ENCODE results near the gene CAVIN3. TPM values are rescaled to one million over a fixed set of nuclear protein-coding genes. Genes with fewer than 3 reads are reported as not detected.
A peak's percentile ranks its signal among the peaks of the same experiment; 100 is the strongest.

Gene CAVIN3
- total RNA-seq, 1 experiment from 2014 or later, result not detected

- Histone ChIP-seq H3K4me1 (ENCODE audit: low read length) (no peaks in the 10 kb centered on the region), H3K36me3 (ENCODE audit: insufficient read depth, low read length) (no peaks in the 10 kb centered on the region), H3K27me3 (ENCODE audit: low read length) (no peaks in the 10 kb centered on the region), H2AFZ (ENCODE audit: low read length) (no peak overlapping the region), H3K9me2 (replicated peaks; ENCODE audit: insufficient read depth, low read length) (no peaks in the 10 kb centered on the region), H4K20me1 (ENCODE audit: insufficient read depth, low read depth, low read length) (no peaks in the 10 kb centered on the region), H3K4me3 (ENCODE audit: low read length) (no peak overlapping the region), H3K4me2 (ENCODE audit: low read depth, low read length, poor library complexity, severe bottlenecking) (no peak overlapping the region), H3K9ac (ENCODE audit: low read length) (no peak overlapping the region), H3K79me2 (ENCODE audit: low read length) (no peaks in the 10 kb centered on the region), H3K9me3 (ENCODE audit: low read length) (no peaks in the 10 kb centered on the region), H3K27ac (ENCODE audit: low read length) (no peak overlapping the region)
- DNase-seq, result no peak
These were observed 444 bp downstream of the CAVIN3 start for GRCh38 chr11:6319704-6320410.

GRCh38 chr11:6319001-6319703 is 1.1 kb downstream of the CAVIN3 start:
- H2AFZ ChIP-seq (ENCODE audit: low read length), result no peak overlapping the region
- H3K27me3 ChIP-seq (ENCODE audit: low read length), result no peaks in the 10 kb centered on the region
- H3K9me3 ChIP-seq (ENCODE audit: low read length), result no peaks in the 10 kb centered on the region
- H3K9ac ChIP-seq (ENCODE audit: low read length), result no peak overlapping the region
- no peaks in the 10 kb centered on the region for H3K79me2 ChIP-seq (ENCODE audit: low read length)
- no peak overlapping the region for H3K4me3 ChIP-seq (ENCODE audit: low read length)
- no peaks in the 10 kb centered on the region for H3K36me3 ChIP-seq (ENCODE audit: insufficient read depth, low read length)
- no peaks in the 10 kb centered on the region for H4K20me1 ChIP-seq (ENCODE audit: insufficient read depth, low read depth, low read length)
- no peaks in the 10 kb centered on the region for H3K9me2 ChIP-seq (replicated peaks; ENCODE audit: insufficient read depth, low read length)
- H3K4me1 ChIP-seq (ENCODE audit: low read length), result no peaks in the 10 kb centered on the region
- no peak overlapping the region for H3K4me2 ChIP-seq (ENCODE audit: low read depth, low read length, poor library complexity, severe bottlenecking)
- H3K27ac ChIP-seq (ENCODE audit: low read length), result no peak overlapping the region
- DNase-seq, result no peak

- no peak overlapping the region for H3K27ac ChIP-seq (ENCODE audit: low read length)
- H3K9me2 ChIP-seq (replicated peaks; ENCODE audit: insufficient read depth, low read length), result no peaks in the 10 kb centered on the region
- H3K4me1 ChIP-seq (ENCODE audit: low read length), result no peaks in the 10 kb centered on the region
- no peak overlapping the region for H3K4me2 ChIP-seq (ENCODE audit: low read depth, low read length, poor library complexity, severe bottlenecking)
- H3K79me2 ChIP-seq (ENCODE audit: low read length), result no peaks in the 10 kb centered on the region
- no peaks in the 10 kb centered on the region for H3K9me3 ChIP-seq (ENCODE audit: low read length)
- H4K20me1 ChIP-seq (ENCODE audit: insufficient read depth, low read depth, low read length), result no peaks in the 10 kb centered on the region
- H3K4me3 ChIP-seq (ENCODE audit: low read length), result no peak overlapping the region
- no peaks in the 10 kb centered on the region for H3K27me3 ChIP-seq (ENCODE audit: low read length)
- H3K9ac ChIP-seq (ENCODE audit: low read length), result no peak overlapping the region
- no peaks in the 10 kb centered on the region for H3K36me3 ChIP-seq (ENCODE audit: insufficient read depth, low read length)
- no peak overlapping the region for H2AFZ ChIP-seq (ENCODE audit: low read length)
- no peak for DNase-seq
These were observed 2.1 kb downstream of the CAVIN3 start for GRCh38 chr11:6318204-6318603.

- Histone ChIP-seq H3K4me1 (ENCODE audit: low read length) (no peaks in the 10 kb centered on the region), H3K4me2 (ENCODE audit: low read depth, low read length, poor library complexity, severe bottlenecking) (no peak overlapping the region), H3K9me2 (replicated peaks; ENCODE audit: insufficient read depth, low read length) (no peaks in the 10 kb centered on the region), H2AFZ (ENCODE audit: low read length) (no peak overlapping the region), H3K9me3 (ENCODE audit: low read length) (no peaks in the 10 kb centered on the region), H4K20me1 (ENCODE audit: insufficient read depth, low read depth, low read length) (no peaks in the 10 kb centered on the region), H3K9ac (ENCODE audit: low read length) (no peak overlapping the region), H3K27me3 (ENCODE audit: low read length) (no peaks in the 10 kb centered on the region), H3K36me3 (ENCODE audit: insufficient read depth, low read length) (no peaks in the 10 kb centered on the region), H3K4me3 (ENCODE audit: low read length) (no peak overlapping the region), H3K79me2 (ENCODE audit: low read length) (no peaks in the 10 kb centered on the region), H3K27ac (ENCODE audit: low read length) (no peak overlapping the region)
- DNase-seq, result peak; percentile 77
These were observed 4.4 kb downstream of the CAVIN3 start for GRCh38 chr11:6315811-6316425.

- Histone ChIP-seq H3K4me3 (ENCODE audit: low read length) (no peak overlapping the region), H3K36me3 (ENCODE audit: insufficient read depth, low read length) (no peaks in the 10 kb centered on the region), H3K4me1 (ENCODE audit: low read length) (no peaks in the 10 kb centered on the region), H3K9me3 (ENCODE audit: low read length) (no peaks in the 10 kb centered on the region), H3K9ac (ENCODE audit: low read length) (no peak overlapping the region), H3K9me2 (replicated peaks; ENCODE audit: insufficient read depth, low read length) (no peaks in the 10 kb centered on the region), H3K27ac (ENCODE audit: low read length) (no peak overlapping the region), H4K20me1 (ENCODE audit: insufficient read depth, low read depth, low read length) (no peaks in the 10 kb centered on the region), H3K79me2 (ENCODE audit: low read length) (no peaks in the 10 kb centered on the region), H3K27me3 (ENCODE audit: low read length) (no peaks in the 10 kb centered on the region), H2AFZ (ENCODE audit: low read length) (no peak overlapping the region), H3K4me2 (ENCODE audit: low read depth, low read length, poor library complexity, severe bottlenecking) (no peak overlapping the region)
- no peak for DNase-seq
These were observed 8.2 kb downstream of the CAVIN3 start for GRCh38 chr11:6312106-6312505.

- Histone ChIP-seq H3K79me2 (ENCODE audit: low read length) (no peaks in the 10 kb centered on the region), H3K9ac (ENCODE audit: low read length) (no peak overlapping the region), H3K27me3 (ENCODE audit: low read length) (no peaks in the 10 kb centered on the region), H3K9me2 (replicated peaks; ENCODE audit: insufficient read depth, low read length) (no peaks in the 10 kb centered on the region), H3K36me3 (ENCODE audit: insufficient read depth, low read length) (no peaks in the 10 kb centered on the region), H4K20me1 (ENCODE audit: insufficient read depth, low read depth, low read length) (no peaks in the 10 kb centered on the region), H3K4me1 (ENCODE audit: low read length) (no peaks in the 10 kb centered on the region), H3K9me3 (ENCODE audit: low read length) (no peaks in the 10 kb centered on the region), H3K4me2 (ENCODE audit: low read depth, low read length, poor library complexity, severe bottlenecking) (no peak overlapping the region), H3K27ac (ENCODE audit: low read length) (no peak overlapping the region), H3K4me3 (ENCODE audit: low read length) (no peak overlapping the region), H2AFZ (ENCODE audit: low read length) (no peak overlapping the region)
- no peak for DNase-seq
These were observed 12.4 kb downstream of the CAVIN3 start for GRCh38 chr11:6307876-6308275.

- Histone ChIP-seq H3K79me2 (ENCODE audit: low read length) (no peaks in the 10 kb centered on the region), H3K4me3 (ENCODE audit: low read length) (no peak overlapping the region), H3K36me3 (ENCODE audit: insufficient read depth, low read length) (no peaks in the 10 kb centered on the region), H3K9me2 (replicated peaks; ENCODE audit: insufficient read depth, low read length) (no peaks in the 10 kb centered on the region), H3K27me3 (ENCODE audit: low read length) (no peaks in the 10 kb centered on the region), H3K27ac (ENCODE audit: low read length) (no peak overlapping the region), H3K9me3 (ENCODE audit: low read length) (no peaks in the 10 kb centered on the region), H3K4me1 (ENCODE audit: low read length) (no peaks in the 10 kb centered on the region), H3K9ac (ENCODE audit: low read length) (no peak overlapping the region), H3K4me2 (ENCODE audit: low read depth, low read length, poor library complexity, severe bottlenecking) (no peak overlapping the region), H2AFZ (ENCODE audit: low read length) (no peak overlapping the region), H4K20me1 (ENCODE audit: insufficient read depth, low read depth, low read length) (no peaks in the 10 kb centered on the region)
- DNase-seq, result no peak
These were observed 15.0 kb downstream of the CAVIN3 start for GRCh38 chr11:6305297-6305696.

GRCh38 chr11:6303661-6304060 is 16.6 kb downstream of the CAVIN3 start:
- H4K20me1 ChIP-seq (ENCODE audit: insufficient read depth, low read depth, low read length), result no peaks in the 10 kb centered on the region
- no peak overlapping the region for H2AFZ ChIP-seq (ENCODE audit: low read length)
- no peaks in the 10 kb centered on the region for H3K79me2 ChIP-seq (ENCODE audit: low read length)
- H3K4me3 ChIP-seq (ENCODE audit: low read length), result no peak overlapping the region
- no peaks in the 10 kb centered on the region for H3K4me1 ChIP-seq (ENCODE audit: low read length)
- H3K9me3 ChIP-seq (ENCODE audit: low read length), result no peaks in the 10 kb centered on the region
- H3K4me2 ChIP-seq (ENCODE audit: low read depth, low read length, poor library complexity, severe bottlenecking), result no peak overlapping the region
- no peaks in the 10 kb centered on the region for H3K27me3 ChIP-seq (ENCODE audit: low read length)
- H3K27ac ChIP-seq (ENCODE audit: low read length), result no peak overlapping the region
- no peaks in the 10 kb centered on the region for H3K36me3 ChIP-seq (ENCODE audit: insufficient read depth, low read length)
- no peak for DNase-seq
- H3K9me2 ChIP-seq (replicated peaks; ENCODE audit: insufficient read depth, low read length), result no peaks in the 10 kb centered on the region
- H3K9ac ChIP-seq (ENCODE audit: low read length), result no peak overlapping the region
